GM18868 (cell line): Measurements from ENCODE around the gene NCOA1.
"Not testable (repeated sequence)": the region's sequence is repeated elsewhere in the genome, so short reads cannot be mapped to it uniquely, and the experiment has no call there.

Experiments used
- ATAC-seq: cut with Tn5 transposase; IDR thresholded peaks from one replicate; pipeline ENCODE4 v1.9.1; 2021; ENCODE audit warnings: mild to moderate bottlenecking, moderate library complexity; ENCODE audit not compliant: unreplicated experiment

The NCOA1 gene

GRCh38 chr2:24505534-24506275, 14.7 kb downstream of the NCOA1 start:
- no peak for ATAC-seq

- ATAC-seq, result no peak
These were observed 16.5 kb downstream of the NCOA1 start for GRCh38 chr2:24507549-24507948.

GRCh38 chr2:24508878-24509277, 17.8 kb downstream of the NCOA1 start:
- no peak for ATAC-seq

- ATAC-seq, result peak; percentile 89
These were observed 18.4 kb downstream of the NCOA1 start for GRCh38 chr2:24509425-24509824.

- ATAC-seq, result peak; percentile 72
These were observed 18.8 kb downstream of the NCOA1 start for GRCh38 chr2:24509840-24510239.

GRCh38 chr2:24510771-24511170, 19.7 kb downstream of the NCOA1 start:
- no peak for ATAC-seq

- no peak for ATAC-seq
These were observed 20.1 kb downstream of the NCOA1 start for GRCh38 chr2:24511198-24511597.

GRCh38 chr2:24511894-24512293, 20.8 kb downstream of the NCOA1 start:
- no peak for ATAC-seq

GRCh38 chr2:24512404-24512803, 21.4 kb downstream of the NCOA1 start:
- ATAC-seq, result no peak

- ATAC-seq, result no peak
These were observed 21.8 kb downstream of the NCOA1 start for GRCh38 chr2:24512831-24513230.

- no peak for ATAC-seq
These were observed 22.4 kb downstream of the NCOA1 start for GRCh38 chr2:24513281-24514071.

GRCh38 chr2:24514820-24515219, 23.8 kb downstream of the NCOA1 start:
- ATAC-seq, result no peak

- no peak for ATAC-seq
These were observed 24.3 kb downstream of the NCOA1 start for GRCh38 chr2:24515335-24515734.

- ATAC-seq, result no peak
These were observed 24.8 kb downstream of the NCOA1 start for GRCh38 chr2:24515831-24516230.

GRCh38 chr2:24517247-24517646, 26.2 kb downstream of the NCOA1 start:
- no peak for ATAC-seq

- no peak for ATAC-seq
These were observed 29.1 kb downstream of the NCOA1 start for GRCh38 chr2:24520175-24520574.

- no peak for ATAC-seq
These were observed 30.3 kb downstream of the NCOA1 start for GRCh38 chr2:24521162-24521857.

- no peak for ATAC-seq
These were observed 31.1 kb downstream of the NCOA1 start for GRCh38 chr2:24521975-24522639.

- no peak for ATAC-seq
These were observed 36.5 kb downstream of the NCOA1 start for GRCh38 chr2:24527536-24527935.

- no peak for ATAC-seq
These were observed 39.7 kb downstream of the NCOA1 start for GRCh38 chr2:24530796-24531195.

- not testable (repeated sequence) for ATAC-seq
These were observed 40.6 kb downstream of the NCOA1 start for GRCh38 chr2:24531610-24532009.
